ENCODE results near the gene MYLK4.

DNA sequence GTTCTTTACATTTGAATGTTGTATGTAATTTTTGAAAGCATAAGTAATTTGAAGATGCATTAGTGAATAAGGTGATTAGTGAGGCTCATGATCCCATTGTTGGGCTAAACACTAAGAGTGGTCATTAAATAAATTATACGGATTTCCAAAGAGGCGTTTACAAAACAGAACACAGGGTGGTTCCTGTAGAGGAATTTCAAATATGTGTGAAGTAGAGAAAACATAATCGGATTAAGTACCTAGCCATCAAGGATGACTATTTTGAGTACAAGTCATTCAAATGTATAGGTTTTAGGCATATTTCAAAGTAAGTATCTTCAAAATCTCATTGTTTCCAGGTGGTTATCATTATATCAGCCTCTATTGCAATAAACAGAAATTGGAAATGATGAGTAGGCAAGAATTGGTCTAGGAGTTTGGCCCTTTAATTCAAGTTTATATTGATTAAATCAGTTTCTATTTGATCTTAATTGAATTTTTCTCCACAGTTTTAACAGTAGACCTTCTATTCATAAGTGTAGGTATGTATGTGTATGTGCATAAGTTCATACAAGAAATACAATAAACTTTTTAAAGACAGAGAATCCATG lies 94.8 kb downstream of the MYLK4 start:
- TF ChIP-seq, protein P1, sequence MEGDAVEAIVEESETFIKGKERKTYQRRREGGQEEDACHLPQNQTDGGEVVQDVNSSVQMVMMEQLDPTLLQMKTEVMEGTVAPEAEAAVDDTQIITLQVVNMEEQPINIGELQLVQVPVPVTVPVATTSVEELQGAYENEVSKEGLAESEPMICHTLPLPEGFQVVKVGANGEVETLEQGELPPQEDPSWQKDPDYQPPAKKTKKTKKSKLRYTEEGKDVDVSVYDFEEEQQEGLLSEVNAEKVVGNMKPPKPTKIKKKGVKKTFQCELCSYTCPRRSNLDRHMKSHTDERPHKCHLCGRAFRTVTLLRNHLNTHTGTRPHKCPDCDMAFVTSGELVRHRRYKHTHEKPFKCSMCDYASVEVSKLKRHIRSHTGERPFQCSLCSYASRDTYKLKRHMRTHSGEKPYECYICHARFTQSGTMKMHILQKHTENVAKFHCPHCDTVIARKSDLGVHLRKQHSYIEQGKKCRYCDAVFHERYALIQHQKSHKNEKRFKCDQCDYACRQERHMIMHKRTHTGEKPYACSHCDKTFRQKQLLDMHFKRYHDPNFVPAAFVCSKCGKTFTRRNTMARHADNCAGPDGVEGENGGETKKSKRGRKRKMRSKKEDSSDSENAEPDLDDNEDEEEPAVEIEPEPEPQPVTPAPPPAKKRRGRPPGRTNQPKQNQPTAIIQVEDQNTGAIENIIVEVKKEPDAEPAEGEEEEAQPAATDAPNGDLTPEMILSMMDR (IDR thresholded peaks at IDR 0.05 in 4 of 5, conservative IDR thresholded peaks at IDR 0.05 in 1 of 5): no peak
- no peak for TF ChIP-seq POLR2A (IDR thresholded peaks at IDR 0.05)

Measured in gastrocnemius medialis (tissue), 4 donors.